ENCODE data around the gene RPUSD1. TPM values are rescaled to one million over a fixed set of nuclear protein-coding genes. Genes with fewer than 3 reads are reported as not detected.

The RPUSD1 gene
- total RNA-seq, 1 donor from 2014 or later, result 23.7 TPM

DNA sequence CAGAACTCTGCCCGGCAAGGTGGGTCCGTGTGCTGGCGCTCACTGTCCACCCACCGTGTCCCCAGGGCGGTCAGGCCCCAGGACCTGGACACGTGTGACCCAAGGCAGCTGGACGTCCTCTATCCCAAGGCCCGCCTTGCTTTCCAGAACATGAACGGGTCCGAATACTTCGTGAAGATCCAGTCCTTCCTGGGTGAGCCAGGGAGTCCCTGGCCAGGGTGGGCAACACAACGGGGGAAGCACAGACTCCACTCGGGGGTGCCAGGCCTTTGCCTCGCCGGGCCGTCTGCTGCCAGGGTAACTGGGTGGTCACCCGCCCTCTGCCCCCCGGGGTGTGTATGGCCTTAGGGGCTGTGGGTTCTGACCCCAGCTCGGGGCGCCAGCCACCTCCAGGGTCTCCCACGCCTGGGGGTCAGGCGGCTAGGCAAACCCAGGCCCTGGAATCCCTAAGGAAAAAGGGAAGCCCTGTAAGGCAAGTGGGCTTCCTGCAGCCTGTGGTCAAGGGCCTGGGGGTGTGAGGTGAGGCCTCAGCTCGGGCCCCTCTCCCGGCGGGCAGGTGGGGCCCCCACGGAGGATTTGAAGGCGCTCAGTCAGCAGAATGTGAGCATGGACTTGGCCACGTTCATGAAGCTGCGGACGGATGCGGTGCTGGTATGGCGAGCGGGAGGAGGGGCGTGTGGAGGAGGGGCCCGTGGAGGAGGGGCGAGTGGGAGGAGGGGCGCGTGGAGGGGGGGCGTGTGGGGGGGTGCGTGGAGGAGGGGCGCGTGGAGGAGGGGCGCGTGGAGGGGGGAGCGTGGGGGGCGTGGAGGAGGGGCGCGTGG is 21.2 kb downstream of the RPUSD1 start:
- no peaks in the 10 kb centered on the region for H3K9me3 Mint-ChIP-seq
- no peaks in the 10 kb centered on the region for H3K4me1 Mint-ChIP-seq (ENCODE audit: unreplicated experiment)
- H3K36me3 Mint-ChIP-seq, result no peaks in the 10 kb centered on the region
- no peaks in the 10 kb centered on the region for H3K27me3 Mint-ChIP-seq
- no peak overlapping the region for H3K27ac Mint-ChIP-seq
- TF ChIP-seq, protein P1, sequence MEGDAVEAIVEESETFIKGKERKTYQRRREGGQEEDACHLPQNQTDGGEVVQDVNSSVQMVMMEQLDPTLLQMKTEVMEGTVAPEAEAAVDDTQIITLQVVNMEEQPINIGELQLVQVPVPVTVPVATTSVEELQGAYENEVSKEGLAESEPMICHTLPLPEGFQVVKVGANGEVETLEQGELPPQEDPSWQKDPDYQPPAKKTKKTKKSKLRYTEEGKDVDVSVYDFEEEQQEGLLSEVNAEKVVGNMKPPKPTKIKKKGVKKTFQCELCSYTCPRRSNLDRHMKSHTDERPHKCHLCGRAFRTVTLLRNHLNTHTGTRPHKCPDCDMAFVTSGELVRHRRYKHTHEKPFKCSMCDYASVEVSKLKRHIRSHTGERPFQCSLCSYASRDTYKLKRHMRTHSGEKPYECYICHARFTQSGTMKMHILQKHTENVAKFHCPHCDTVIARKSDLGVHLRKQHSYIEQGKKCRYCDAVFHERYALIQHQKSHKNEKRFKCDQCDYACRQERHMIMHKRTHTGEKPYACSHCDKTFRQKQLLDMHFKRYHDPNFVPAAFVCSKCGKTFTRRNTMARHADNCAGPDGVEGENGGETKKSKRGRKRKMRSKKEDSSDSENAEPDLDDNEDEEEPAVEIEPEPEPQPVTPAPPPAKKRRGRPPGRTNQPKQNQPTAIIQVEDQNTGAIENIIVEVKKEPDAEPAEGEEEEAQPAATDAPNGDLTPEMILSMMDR (conservative IDR thresholded peaks at IDR 0.05), result no peak
- no peak for DNase-seq (ENCODE audit: extremely low spot score, unreplicated experiment)
- no peak overlapping the region for H3K4me3 Mint-ChIP-seq

DNA sequence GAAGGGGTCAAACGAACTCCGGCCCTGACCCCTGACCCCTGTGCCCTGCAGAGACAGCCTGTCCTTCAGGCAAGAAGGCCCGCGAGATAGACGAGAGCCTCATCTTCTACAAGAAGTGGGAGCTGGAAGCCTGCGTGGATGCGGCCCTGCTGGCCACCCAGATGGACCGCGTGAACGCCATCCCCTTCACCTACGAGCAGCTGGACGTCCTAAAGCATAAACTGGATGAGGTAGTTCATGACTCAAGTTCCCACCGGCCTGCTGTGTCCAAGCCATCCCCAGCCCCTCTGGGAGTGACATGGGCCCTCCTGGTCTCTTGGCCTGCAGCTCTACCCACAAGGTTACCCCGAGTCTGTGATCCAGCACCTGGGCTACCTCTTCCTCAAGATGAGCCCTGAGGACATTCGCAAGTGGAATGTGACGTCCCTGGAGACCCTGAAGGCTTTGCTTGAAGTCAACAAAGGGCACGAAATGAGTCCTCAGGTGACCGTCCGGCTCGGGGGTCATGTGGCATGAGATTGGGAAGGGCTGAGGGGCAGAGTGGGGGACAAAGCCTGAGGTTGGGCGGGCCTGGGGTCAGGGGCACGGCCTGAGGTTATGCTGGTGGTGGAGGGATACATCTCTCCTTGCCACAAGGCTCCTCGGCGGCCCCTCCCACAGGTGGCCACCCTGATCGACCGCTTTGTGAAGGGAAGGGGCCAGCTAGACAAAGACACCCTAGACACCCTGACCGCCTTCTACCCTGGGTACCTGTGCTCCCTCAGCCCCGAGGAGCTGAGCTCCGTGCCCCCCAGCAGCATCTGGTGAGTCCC is 22.0 kb downstream of the RPUSD1 start:
- no peak for DNase-seq (ENCODE audit: extremely low spot score, unreplicated experiment)
- TF ChIP-seq, protein P1 (conservative IDR thresholded peaks at IDR 0.05), result no peak
- H3K27ac Mint-ChIP-seq, result no peak overlapping the region
- H3K4me1 Mint-ChIP-seq (ENCODE audit: unreplicated experiment), result no peaks in the 10 kb centered on the region
- no peak overlapping the region for H3K4me3 Mint-ChIP-seq
- no peaks in the 10 kb centered on the region for H3K27me3 Mint-ChIP-seq
- no peaks in the 10 kb centered on the region for H3K36me3 Mint-ChIP-seq
- no peaks in the 10 kb centered on the region for H3K9me3 Mint-ChIP-seq

DNA sequence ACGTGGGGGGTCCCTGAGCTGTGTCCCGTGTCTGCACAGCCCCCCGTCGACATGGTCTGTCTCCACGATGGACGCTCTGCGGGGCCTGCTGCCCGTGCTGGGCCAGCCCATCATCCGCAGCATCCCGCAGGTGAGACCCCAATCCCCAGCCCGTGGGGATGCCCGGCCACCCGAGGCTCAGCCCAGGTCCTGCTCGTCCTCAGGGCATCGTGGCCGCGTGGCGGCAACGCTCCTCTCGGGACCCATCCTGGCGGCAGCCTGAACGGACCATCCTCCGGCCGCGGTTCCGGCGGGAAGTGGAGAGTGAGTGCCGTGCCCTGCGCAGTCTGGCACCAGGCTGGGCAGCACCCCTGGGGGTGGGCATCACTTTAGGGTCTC is 22.7 kb downstream of the RPUSD1 start:
- no peak overlapping the region for H3K4me3 Mint-ChIP-seq
- H3K9me3 Mint-ChIP-seq, result no peaks in the 10 kb centered on the region
- no peak overlapping the region for H3K27ac Mint-ChIP-seq
- no peaks in the 10 kb centered on the region for H3K4me1 Mint-ChIP-seq (ENCODE audit: unreplicated experiment)
- no peaks in the 10 kb centered on the region for H3K27me3 Mint-ChIP-seq
- no peaks in the 10 kb centered on the region for H3K36me3 Mint-ChIP-seq
- no peak for DNase-seq (ENCODE audit: extremely low spot score, unreplicated experiment)
- TF ChIP-seq, protein P1 (conservative IDR thresholded peaks at IDR 0.05), result no peak

DNA sequence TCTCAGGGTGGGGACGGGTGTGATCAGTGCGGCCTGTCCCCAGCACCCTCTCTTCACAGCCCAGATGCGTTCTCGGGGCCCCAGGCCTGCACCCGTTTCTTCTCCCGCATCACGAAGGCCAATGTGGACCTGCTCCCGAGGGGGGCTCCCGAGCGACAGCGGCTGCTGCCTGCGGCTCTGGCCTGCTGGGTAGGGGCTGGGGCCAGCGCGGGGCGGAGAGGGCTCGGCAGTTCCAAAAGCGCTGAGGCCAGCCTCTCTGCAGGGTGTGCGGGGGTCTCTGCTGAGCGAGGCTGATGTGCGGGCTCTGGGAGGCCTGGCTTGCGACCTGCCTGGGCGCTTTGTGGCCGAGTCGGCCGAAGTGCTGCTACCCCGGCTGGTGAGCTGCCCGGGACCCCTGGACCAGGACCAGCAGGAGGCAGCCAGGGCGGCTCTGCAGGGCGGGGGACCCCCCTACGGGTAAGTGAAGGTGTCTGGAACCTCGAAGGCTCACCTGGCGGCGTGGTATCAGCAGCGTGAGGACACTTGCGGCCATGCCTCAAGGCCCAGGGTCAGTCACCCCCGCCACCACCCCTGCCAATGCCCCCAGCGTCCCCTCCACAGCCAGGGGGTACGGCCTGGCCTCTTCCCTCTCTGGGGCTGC is 23.2 kb downstream of the RPUSD1 start:
- no peak overlapping the region for H3K4me3 Mint-ChIP-seq
- no peaks in the 10 kb centered on the region for H3K36me3 Mint-ChIP-seq
- H3K27me3 Mint-ChIP-seq, result no peaks in the 10 kb centered on the region
- no peaks in the 10 kb centered on the region for H3K4me1 Mint-ChIP-seq (ENCODE audit: unreplicated experiment)
- no peak for DNase-seq (ENCODE audit: extremely low spot score, unreplicated experiment)
- H3K27ac Mint-ChIP-seq, result no peak overlapping the region
- TF ChIP-seq, protein P1 (conservative IDR thresholded peaks at IDR 0.05), result no peak
- no peaks in the 10 kb centered on the region for H3K9me3 Mint-ChIP-seq

DNA sequence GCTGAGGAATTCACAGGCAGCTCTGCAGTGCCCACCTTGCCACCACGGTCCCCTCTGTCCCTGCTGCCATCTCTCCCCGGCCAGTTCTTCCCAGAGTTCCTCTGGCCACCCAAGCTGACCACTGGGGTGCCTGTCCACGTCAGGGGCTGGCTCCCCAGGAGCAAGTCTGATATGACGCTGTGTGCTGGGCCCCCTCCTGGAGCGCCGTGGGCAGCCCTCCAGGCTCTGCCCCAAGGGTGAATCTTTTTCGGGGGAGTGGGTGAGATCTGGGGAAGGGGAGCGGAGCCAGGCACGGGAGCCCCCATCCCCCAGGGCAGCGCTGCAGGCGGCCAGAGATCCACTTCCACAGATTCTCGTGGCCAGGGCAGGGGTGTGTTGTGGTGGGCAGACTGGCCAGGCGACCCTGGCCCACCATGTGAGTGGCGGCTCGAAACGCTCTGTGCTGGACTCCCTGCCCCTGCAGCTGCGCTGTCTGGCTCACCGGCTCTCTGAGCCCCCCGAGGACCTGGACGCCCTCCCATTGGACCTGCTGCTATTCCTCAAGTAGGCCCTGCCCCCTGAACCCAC is 23.9 kb downstream of the RPUSD1 start:
- no peaks in the 10 kb centered on the region for H3K36me3 Mint-ChIP-seq
- H3K4me1 Mint-ChIP-seq (ENCODE audit: unreplicated experiment), result peaks cover 6% of the 10 kb centered on the region
- TF ChIP-seq, protein P1 (conservative IDR thresholded peaks at IDR 0.05), result no peak
- no peak overlapping the region for H3K27ac Mint-ChIP-seq
- peaks cover 3% of the 10 kb centered on the region for H3K27me3 Mint-ChIP-seq
- H3K4me3 Mint-ChIP-seq, result no peak overlapping the region
- H3K9me3 Mint-ChIP-seq, result no peaks in the 10 kb centered on the region
- no peak for DNase-seq (ENCODE audit: extremely low spot score, unreplicated experiment)

Measured in type B pancreatic cell (in vitro differentiated cells).